SKM-1 treated with dmso at 0.1 percent for 144 hours (cell line): ENCODE results near the gene POLN.
"Not testable (repeated sequence)": the region's sequence is repeated elsewhere in the genome, so short reads cannot be mapped to it uniquely, and the experiment has no call there.

Source experiments
- DNase-seq: peaks from one replicate; lab custom pipeline; 2025; ENCODE audit not compliant: unreplicated experiment; lab: John Stamatoyannopoulos, UW

Gene POLN

DNA sequence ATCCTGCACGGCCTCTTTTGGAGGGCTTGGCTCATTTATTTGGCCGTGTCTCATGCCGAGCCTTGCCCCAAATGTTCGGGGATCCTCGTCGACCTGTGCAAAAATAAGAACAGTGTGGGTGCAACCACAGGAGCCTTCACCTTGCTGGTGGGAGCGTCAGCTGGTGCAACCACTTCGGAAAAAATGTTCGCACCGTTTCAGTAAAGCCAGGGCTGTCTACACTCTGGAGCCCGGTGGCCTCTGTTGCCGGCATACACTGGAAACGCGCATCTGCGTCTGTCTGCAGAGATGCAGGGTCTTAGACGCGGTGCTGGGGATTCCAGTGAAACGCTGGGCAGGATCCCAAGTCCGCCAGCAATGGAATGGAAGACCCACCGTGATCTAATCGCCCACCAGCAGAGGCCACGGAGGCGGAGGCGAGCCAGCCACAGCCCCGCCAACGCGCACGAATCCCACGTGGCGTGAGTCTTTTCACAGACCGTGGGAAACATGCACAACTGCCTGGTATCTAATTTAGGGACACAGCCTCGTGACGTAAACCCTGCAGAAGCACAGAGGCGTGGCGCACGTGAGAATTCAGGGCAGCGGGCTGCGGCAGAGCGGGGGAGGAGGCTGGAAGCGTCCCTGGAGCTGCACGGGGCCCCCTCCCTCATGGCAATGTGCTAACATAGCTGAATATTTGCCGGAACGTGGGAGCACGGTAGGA, 33.8 kb upstream of the POLN start:
- DNase-seq: no peak

DNA sequence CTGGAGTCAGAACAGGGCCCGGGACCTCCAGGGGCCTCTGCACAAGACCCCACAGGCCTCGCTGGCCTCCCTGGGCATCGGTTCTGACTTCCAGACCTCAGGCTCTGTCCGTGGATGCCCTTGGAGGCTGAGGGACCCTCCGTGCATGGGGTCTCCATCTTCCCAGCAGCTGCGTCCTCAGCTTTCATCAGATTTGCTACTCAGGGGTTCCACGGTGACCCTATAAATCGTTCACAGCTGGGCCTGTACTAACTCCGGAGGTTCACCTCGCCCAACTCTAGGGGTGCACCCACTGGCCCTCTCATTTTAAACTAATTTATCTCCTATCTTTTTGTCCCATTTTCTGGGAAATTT, 33.1 kb upstream of the POLN start:
- not testable (repeated sequence) for DNase-seq

DNA sequence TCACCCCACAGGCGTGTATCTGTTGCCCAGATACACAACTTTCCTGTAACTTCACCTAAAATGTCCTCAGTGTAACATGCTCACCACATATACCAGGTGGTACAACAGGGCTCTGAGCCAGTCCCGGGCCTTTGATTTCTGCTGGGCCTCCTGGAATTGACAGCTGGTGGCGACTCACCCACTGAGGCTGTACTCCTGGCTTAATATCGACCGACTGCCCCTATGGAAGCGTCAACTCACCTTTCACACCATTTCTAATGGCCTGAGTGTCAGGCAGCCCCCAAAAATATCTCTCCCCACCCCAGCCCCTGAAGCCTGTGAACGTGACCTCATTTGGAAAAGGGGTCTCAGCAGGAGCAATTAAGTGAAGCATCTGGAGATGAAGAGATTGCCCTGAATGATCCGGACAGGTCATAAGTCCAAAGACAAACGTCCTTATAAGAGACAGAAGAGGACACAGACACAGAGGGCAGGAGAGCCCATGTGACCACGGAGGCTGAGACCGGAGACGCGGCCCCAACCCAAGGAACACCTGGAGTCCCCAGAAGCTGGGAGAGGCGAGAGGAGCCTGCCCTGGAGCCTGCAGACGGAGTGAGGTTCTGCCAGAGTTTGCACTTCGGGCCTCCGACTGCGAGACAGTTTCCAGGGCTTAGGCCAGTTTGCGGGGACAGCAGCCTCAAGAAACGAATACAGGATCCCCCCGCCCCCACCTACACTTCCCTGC, 32.6 kb upstream of the POLN start:
- no peak for DNase-seq

DNA sequence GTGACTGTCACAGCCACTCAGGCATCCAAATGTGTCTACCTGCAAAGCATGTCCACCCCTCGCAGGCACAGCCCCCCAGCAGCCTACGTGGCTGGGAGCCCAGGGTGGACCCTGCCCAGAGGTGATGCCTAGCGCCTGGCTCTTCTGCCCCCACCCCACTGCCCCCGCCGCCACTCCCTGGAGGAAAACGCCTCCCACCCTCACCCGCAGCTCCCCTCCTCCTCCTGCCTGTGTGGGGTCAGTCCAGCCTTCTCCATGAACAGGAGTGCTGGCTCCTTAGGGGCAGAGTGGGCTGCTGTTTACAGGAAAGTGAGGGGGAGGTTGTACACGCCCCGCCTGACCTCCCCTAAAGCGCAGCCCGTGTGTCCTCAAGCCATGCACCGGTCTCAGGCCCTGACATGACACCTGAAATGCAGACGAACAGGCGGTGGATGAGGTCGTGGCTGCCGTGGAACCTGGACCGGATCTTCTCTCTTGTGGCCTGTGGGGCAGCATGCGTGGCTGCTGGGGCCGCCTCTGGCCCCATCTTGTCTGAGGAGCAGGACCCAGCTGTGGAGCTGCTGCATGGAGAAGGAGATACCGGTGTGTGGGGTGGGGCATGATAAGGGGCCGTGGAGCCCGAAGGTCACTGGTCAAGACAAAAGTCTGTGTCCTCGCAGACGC, 31.9 kb upstream of the POLN start:
- DNase-seq: no peak

DNA sequence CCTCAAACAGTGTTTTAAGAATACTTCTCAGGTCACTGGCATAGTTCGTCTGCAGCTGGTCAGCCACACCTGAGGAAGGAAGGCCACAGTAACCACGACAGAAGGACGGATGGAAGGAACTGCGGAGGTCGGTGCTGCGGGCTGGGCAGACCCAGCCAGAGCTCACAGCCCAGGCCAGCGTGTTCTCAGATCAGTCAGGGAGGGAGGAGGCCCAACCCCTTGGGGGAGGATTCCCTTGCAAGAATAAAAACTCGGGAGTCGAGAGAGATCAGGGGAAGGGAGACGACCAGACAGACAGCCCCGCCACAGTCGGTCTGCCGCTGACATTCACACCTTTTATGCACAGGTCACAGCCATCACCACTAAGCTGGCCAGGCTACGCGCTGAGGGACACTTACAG, 31.3 kb upstream of the POLN start:
- DNase-seq: no peak

- DNase-seq: no peak
Observed at GRCh38 chr4:2272828-2273120, 30.9 kb upstream of the POLN start.

GRCh38 chr4:2272026-2272827, 30.3 kb upstream of the POLN start:
- DNase-seq: no peak

- DNase-seq: no peak
Observed at GRCh38 chr4:2271279-2272025, 29.5 kb upstream of the POLN start.

GRCh38 chr4:2270341-2271165, 28.6 kb upstream of the POLN start:
- DNase-seq: no peak

- no peak for DNase-seq
Observed at GRCh38 chr4:2269618-2270163, 27.8 kb upstream of the POLN start.

DNA sequence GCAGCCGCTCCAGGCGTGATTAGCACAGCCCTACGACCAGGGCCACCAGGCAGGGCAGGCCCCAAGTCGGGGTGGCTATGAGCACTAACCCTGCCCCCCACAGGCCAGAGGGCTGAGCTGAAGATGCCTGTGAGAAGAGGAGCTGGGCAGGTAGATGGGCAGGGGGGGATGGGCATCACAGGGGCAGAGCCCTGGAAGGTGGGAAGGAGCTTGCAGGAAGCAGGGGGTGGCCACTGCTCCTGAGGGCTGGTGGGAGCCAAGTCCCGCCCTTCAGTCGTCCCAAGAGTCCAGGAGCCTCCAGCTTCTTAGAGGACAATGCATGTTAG, 27.2 kb upstream of the POLN start:
- no peak for DNase-seq

GRCh38 chr4:2268357-2269205, 26.7 kb upstream of the POLN start:
- DNase-seq: no peak

DNA sequence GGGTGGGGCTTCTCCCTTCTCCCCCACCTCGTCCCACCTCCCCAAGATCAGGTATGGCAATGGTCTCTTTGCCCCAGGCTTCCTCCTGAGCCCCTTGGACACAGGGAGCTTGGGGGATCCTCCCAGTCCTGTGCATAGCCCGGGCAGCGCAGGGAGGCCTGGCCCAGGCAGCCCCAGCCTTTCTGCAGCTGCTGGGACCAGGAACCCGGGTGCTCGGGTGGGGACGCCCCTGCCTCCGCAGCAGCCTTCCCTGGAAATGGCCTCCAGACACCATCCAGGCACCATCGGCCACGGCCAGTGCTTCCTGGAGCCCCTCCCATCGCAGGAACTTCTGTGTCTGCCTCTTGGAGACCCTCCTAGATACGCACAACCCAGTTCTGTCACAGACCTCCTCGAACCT, 25.9 kb upstream of the POLN start:
- DNase-seq: no peak

DNA sequence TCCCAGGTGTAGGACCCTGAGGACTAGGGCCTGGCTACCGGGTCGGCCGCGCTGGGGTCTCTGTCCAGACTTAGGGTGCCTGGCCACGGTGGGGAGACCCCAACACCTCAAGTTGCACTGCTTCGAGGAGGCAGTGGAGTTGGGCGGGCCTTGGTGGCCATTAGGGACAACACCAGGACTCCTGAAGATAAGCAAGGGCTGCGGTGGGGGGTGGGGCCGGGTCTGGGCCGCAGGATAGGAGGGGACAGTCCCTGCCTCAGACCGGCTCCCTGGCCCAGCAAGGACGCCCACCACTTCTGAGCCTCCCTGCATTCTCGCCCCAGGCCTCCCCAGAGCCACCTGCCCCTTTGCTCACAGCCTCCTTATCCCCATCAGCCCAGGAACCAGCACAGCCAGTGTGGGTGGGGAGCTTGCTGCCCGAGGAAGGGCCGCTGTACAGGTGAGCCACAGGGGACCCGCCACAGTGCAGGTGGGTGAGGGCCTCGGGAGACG, 25.4 kb upstream of the POLN start:
- DNase-seq: no peak

DNA sequence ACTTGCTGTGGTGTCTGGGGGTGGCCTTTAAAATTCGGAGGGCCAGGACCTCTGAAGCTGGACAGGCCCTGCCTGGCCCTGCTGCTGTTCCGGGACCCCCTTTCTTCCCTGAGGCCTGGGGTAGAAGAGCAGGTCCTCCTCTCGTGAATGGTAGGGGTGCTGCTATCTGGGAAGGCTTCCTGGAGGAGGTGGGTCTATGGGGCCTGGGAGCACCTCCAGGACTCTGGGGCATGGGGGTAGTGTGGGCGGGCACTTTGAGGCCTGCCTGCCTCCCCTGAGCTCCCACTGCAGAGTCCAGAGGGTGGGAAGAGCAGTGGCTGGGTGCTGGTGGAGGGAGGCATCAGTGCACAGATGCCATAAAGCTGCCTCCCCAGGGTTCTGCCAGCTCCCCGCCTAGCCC, 24.9 kb upstream of the POLN start:
- no peak for DNase-seq

- DNase-seq: no peak
Observed at GRCh38 chr4:2266181-2266580, 24.3 kb upstream of the POLN start.

- DNase-seq: no peak
Observed at GRCh38 chr4:2265113-2266110, 23.5 kb upstream of the POLN start.
